ENCODE measurements around the gene DUOXA2.

The DUOXA2 gene

DNA sequence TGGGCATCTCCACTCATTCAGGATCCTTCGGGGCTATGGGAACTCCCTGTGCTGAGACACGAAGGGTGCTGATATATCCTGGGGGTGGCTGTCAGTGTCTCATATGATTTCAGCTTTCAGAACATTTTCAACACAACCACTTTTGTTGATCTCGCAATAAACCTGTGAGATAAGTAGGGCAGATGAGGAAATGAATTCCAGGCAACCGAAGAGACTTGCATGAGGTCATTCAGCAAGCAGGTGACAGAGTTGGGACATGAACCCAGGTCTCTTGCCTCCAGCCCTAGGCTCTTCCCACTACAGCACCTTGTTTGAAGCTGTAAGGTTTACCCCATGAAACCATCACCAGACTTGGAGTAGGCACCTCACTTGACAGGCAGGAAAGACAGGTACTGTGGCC is 32.3 kb downstream of the DUOXA2 start:
- Histone ChIP-seq H3K27ac (ENCODE audit: extremely low read depth, low read depth, low read length) (no peak overlapping the region), H3K9me3 (ENCODE audit: control insufficient read depth, insufficient read depth, low read depth, low read length) (no peaks in the 10 kb centered on the region), H3K4me1 (ENCODE audit: control insufficient read depth, insufficient read depth, low read length) (no peaks in the 10 kb centered on the region), H3K4me3 (ENCODE audit: low read depth, low read length) (no peak overlapping the region), H3K36me3 (ENCODE audit: control insufficient read depth in 2 of 2, insufficient read depth in 1 of 2, low read length in 2 of 2) (no peaks in the 10 kb centered on the region)
- ChIA-PET CTCF (interaction anchor here (0.8 to 1.8 kb wide), 3 partner anchors 20 to 28 kb away, joined by 3 to 6 read pairs (median 4); no protein-coding TSS in a partner anchor), POLR2A (interaction anchor here (1.1 kb wide), 1 partner anchor 42 kb away, joined by 4 read pairs; the partner anchor contains the start of gene SHF)
- no peak for TF ChIP-seq ZNF2 (tag by site-specific recombination; IDR thresholded peaks at IDR 0.05)
- TF ChIP-seq OVOL3 (tag by site-specific recombination; IDR thresholded peaks at IDR 0.05): no peak
- TF ChIP-seq MEIS1 (CRISPR knock-in tag; IDR thresholded peaks at IDR 0.05; ENCODE audit: borderline replicate concordance): no peak
- TF ChIP-seq ZNF549 (tag by site-specific recombination; IDR thresholded peaks at IDR 0.05): no peak
- TF ChIP-seq BCL11A (tag by site-specific recombination; IDR thresholded peaks at IDR 0.05; ENCODE audit: low read depth): no peak
- TF ChIP-seq ZBTB17 (tag by site-specific recombination; IDR thresholded peaks at IDR 0.05): no peak
- TF ChIP-seq ZNF391 (tag by site-specific recombination; IDR thresholded peaks at IDR 0.05; ENCODE audit: borderline replicate concordance, low read depth): no peak
- no peak for TF ChIP-seq KLF16 (tag by site-specific recombination; IDR thresholded peaks at IDR 0.05)
- TF ChIP-seq ZNF433 (tag by site-specific recombination; IDR thresholded peaks at IDR 0.05; ENCODE audit: low read depth): no peak
- TF ChIP-seq, protein P1, sequence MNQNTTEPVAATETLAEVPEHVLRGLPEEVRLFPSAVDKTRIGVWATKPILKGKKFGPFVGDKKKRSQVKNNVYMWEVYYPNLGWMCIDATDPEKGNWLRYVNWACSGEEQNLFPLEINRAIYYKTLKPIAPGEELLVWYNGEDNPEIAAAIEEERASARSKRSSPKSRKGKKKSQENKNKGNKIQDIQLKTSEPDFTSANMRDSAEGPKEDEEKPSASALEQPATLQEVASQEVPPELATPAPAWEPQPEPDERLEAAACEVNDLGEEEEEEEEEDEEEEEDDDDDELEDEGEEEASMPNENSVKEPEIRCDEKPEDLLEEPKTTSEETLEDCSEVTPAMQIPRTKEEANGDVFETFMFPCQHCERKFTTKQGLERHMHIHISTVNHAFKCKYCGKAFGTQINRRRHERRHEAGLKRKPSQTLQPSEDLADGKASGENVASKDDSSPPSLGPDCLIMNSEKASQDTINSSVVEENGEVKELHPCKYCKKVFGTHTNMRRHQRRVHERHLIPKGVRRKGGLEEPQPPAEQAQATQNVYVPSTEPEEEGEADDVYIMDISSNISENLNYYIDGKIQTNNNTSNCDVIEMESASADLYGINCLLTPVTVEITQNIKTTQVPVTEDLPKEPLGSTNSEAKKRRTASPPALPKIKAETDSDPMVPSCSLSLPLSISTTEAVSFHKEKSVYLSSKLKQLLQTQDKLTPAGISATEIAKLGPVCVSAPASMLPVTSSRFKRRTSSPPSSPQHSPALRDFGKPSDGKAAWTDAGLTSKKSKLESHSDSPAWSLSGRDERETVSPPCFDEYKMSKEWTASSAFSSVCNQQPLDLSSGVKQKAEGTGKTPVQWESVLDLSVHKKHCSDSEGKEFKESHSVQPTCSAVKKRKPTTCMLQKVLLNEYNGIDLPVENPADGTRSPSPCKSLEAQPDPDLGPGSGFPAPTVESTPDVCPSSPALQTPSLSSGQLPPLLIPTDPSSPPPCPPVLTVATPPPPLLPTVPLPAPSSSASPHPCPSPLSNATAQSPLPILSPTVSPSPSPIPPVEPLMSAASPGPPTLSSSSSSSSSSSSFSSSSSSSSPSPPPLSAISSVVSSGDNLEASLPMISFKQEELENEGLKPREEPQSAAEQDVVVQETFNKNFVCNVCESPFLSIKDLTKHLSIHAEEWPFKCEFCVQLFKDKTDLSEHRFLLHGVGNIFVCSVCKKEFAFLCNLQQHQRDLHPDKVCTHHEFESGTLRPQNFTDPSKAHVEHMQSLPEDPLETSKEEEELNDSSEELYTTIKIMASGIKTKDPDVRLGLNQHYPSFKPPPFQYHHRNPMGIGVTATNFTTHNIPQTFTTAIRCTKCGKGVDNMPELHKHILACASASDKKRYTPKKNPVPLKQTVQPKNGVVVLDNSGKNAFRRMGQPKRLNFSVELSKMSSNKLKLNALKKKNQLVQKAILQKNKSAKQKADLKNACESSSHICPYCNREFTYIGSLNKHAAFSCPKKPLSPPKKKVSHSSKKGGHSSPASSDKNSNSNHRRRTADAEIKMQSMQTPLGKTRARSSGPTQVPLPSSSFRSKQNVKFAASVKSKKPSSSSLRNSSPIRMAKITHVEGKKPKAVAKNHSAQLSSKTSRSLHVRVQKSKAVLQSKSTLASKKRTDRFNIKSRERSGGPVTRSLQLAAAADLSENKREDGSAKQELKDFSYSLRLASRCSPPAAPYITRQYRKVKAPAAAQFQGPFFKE (tag by site-specific recombination; IDR thresholded peaks at IDR 0.05; ENCODE audit: borderline replicate concordance): no peak
- TF ChIP-seq ZFP3 (tag by site-specific recombination; IDR thresholded peaks at IDR 0.05; ENCODE audit: low read depth): no peak
- TF ChIP-seq ZNF514 (tag by site-specific recombination; IDR thresholded peaks at IDR 0.05): no peak
- TF ChIP-seq ZNF24 (tag by site-specific recombination; IDR thresholded peaks at IDR 0.05): no peak
- no peak for TF ChIP-seq ZNF394 (tag by site-specific recombination; IDR thresholded peaks at IDR 0.05; ENCODE audit: borderline replicate concordance)
- no peak for TF ChIP-seq ZNF624 (tag by site-specific recombination; IDR thresholded peaks at IDR 0.05)
- TF ChIP-seq, protein P2, sequence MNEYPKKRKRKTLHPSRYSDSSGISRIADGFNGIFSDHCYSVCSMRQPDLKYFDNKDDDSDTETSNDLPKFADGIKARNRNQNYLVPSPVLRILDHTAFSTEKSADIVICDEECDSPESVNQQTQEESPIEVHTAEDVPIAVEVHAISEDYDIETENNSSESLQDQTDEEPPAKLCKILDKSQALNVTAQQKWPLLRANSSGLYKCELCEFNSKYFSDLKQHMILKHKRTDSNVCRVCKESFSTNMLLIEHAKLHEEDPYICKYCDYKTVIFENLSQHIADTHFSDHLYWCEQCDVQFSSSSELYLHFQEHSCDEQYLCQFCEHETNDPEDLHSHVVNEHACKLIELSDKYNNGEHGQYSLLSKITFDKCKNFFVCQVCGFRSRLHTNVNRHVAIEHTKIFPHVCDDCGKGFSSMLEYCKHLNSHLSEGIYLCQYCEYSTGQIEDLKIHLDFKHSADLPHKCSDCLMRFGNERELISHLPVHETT (tag by site-specific recombination; IDR thresholded peaks at IDR 0.05): no peak
- TF ChIP-seq ZNF248 (tag by site-specific recombination; IDR thresholded peaks at IDR 0.05): no peak
- TF ChIP-seq YY2 (tag by site-specific recombination; IDR thresholded peaks at IDR 0.05): no peak

DNA sequence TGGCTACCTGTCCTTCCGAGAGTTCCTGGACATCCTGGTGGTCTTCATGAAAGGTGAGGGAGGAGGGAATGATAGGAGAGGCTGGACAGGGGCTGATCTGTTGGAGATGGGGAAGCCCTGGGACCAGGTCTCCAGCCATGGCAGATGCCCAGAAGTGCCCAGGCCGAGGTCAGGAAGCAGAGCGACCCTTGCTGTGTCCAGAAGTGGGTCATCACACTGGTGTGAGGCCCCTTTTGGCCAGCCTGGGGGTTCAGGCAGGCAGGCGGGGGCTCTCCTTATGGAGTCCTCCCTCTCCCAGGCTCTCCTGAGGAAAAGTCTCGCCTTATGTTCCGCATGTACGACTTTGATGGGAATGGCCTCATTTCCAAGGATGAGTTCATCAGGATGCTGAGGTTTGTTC is 33.5 kb downstream of the DUOXA2 start:
- ChIA-PET POLR2A (no interaction called here), CTCF (interaction anchor here (1.8 kb wide), 1 partner anchor 23 kb away, joined by 4 read pairs; no protein-coding TSS in a partner anchor)
- TF ChIP-seq ZNF157 (tag by site-specific recombination; IDR thresholded peaks at IDR 0.05) (no peak), ZNF223 (tag by site-specific recombination; IDR thresholded peaks at IDR 0.05) (no peak), ZNF266 (tag by site-specific recombination; IDR thresholded peaks at IDR 0.05; ENCODE audit: low read depth) (no peak), ZNF274 (IDR thresholded peaks at IDR 0.05; ENCODE audit: low read length) (no peak), ZNF274 (tag by site-specific recombination; IDR thresholded peaks at IDR 0.05; ENCODE audit: borderline replicate concordance) (no peak), ZNF558 (tag by site-specific recombination; IDR thresholded peaks at IDR 0.05) (no peak), ZNF473 (tag by site-specific recombination; IDR thresholded peaks at IDR 0.05) (no peak), ZNF350 (tag by site-specific recombination; IDR thresholded peaks at IDR 0.05) (no peak), BCL11A (tag by site-specific recombination; IDR thresholded peaks at IDR 0.05; ENCODE audit: low read depth) (no peak)
- TF ChIP-seq, protein P3, sequence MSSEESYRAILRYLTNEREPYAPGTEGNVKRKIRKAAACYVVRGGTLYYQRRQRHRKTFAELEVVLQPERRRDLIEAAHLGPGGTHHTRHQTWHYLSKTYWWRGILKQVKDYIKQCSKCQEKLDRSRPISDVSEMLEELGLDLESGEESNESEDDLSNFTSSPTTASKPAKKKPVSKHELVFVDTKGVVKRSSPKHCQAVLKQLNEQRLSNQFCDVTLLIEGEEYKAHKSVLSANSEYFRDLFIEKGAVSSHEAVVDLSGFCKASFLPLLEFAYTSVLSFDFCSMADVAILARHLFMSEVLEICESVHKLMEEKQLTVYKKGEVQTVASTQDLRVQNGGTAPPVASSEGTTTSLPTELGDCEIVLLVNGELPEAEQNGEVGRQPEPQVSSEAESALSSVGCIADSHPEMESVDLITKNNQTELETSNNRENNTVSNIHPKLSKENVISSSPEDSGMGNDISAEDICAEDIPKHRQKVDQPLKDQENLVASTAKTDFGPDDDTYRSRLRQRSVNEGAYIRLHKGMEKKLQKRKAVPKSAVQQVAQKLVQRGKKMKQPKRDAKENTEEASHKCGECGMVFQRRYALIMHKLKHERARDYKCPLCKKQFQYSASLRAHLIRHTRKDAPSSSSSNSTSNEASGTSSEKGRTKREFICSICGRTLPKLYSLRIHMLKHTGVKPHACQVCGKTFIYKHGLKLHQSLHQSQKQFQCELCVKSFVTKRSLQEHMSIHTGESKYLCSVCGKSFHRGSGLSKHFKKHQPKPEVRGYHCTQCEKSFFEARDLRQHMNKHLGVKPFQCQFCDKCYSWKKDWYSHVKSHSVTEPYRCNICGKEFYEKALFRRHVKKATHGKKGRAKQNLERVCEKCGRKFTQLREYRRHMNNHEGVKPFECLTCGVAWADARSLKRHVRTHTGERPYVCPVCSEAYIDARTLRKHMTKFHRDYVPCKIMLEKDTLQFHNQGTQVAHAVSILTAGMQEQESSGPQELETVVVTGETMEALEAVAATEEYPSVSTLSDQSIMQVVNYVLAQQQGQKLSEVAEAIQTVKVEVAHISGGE (tag by site-specific recombination; conservative IDR thresholded peaks at IDR 0.05; ENCODE audit: low read depth): no peak

More for the DNA sequence above, 33.5 kb downstream of the DUOXA2 start:
- H3K9me3 ChIP-seq (ENCODE audit: control insufficient read depth, insufficient read depth, low read depth, low read length): no peaks in the 10 kb centered on the region
- no peaks in the 10 kb centered on the region for H3K4me1 ChIP-seq (ENCODE audit: control insufficient read depth, insufficient read depth, low read length)
- H3K36me3 ChIP-seq (ENCODE audit: control insufficient read depth in 2 of 2, insufficient read depth in 1 of 2, low read length in 2 of 2): no peaks in the 10 kb centered on the region
- H3K4me3 ChIP-seq (ENCODE audit: low read depth, low read length): no peak overlapping the region
- H3K27ac ChIP-seq (ENCODE audit: extremely low read depth, low read depth, low read length): no peak overlapping the region

Measured in HEK293 (cell line).